ENCODE results near the gene SELENBP1. TPM values are rescaled to one million over a fixed set of nuclear protein-coding genes. Genes with fewer than 3 reads are reported as not detected.

SELENBP1 gene
- 5.0 to 7.4 TPM (median 5.6 TPM) in 5 replicates for total RNA-seq (2022; extraction: Qiagen RNA extraction; ENCODE audit: low read depth)

GRCh38 chr1:151372058-151372934 lies at the start of gene SELENBP1:
TSS of gene SELENBP1 (minus strand) at chr1:151372705. CDS start at chr1:151372641, 64 bp downstream.

GRCh38 chr1:151399324-151400171 lies 27.0 kb upstream of the SELENBP1 start, which contains the start of gene PSMB4:
TSS of gene PSMB4 (plus strand) at chr1:151399573. CDS start at chr1:151399588, 15 bp downstream.

GRCh38 chr1:151346769-151347522 lies 25.6 kb downstream of the SELENBP1 start, which contains the start of gene RFX5:
TSS of gene RFX5 (minus strand) at chr1:151347252. CDS start at chr1:151346320, 932 bp downstream.

DNA sequence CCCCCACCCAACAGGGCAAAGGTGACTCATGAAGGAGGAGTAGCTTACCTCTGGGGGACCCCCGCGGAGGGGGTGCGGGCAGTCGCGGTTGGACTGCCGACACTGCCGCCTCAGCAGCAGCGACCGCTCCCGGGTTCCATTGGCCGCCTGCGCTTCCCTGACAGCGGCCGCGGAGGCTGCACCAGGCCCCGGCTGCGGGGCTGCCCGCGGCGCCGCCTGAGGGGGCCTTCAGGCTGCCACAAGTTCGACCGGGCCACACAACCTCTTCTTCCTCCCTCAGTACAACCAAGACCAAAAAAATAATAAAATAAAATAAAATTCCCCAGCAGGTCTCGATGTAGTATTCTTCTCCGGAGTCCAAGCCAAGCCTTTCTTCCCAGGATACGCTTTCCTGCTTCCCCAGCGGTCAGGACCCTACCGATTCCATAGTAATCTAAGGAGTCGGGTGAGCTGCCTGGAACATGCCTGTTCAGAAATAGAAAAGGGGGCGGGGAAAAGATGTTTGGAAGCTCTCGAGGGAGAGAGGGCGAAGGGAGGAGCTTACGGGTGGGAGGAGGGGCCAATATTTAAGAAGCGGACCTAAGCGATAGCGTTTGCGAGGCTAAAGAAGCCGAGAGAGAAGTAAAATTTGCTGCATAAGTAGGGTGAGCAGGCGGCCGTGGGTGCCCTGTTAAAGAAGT lies 45.1 kb downstream of the SELENBP1 start, which contains the start of gene PI4KB:
Gene PI4KB (minus strand): TSS at position 194 of the 680 bp plus-strand sequence. CDS start 10,935 bp downstream, outside the sequence.

Other genes with a start within 250 kb of the SELENBP1 start
- 1.0 to 3.0 TPM (median 1.9 TPM) in 5 replicates for gene SEMA6C, start 226.1 kb downstream of the SELENBP1 start, total RNA-seq (2022; extraction: Qiagen RNA extraction; ENCODE audit: low read depth)
- gene TNFAIP8L2, start 216.1 kb downstream of the SELENBP1 start, total RNA-seq (2022; extraction: Qiagen RNA extraction; ENCODE audit: low read depth), result not detected in 5 replicates
- gene LYSMD1, start 206.8 kb downstream of the SELENBP1 start, total RNA-seq (2022; extraction: Qiagen RNA extraction; ENCODE audit: low read depth), result 5.5 to 9.9 TPM (median 5.7 TPM) in 5 replicates
- 43.2 to 48.0 TPM (median 45.2 TPM) in 5 replicates for gene SCNM1, start 206.6 kb downstream of the SELENBP1 start, total RNA-seq (2022; extraction: Qiagen RNA extraction; ENCODE audit: low read depth)
- 0.25 to 0.35 TPM in 2 of 5 replicates, not detected in the others for gene TMOD4, start 196.7 kb downstream of the SELENBP1 start, total RNA-seq (2022; extraction: Qiagen RNA extraction; ENCODE audit: low read depth)
- gene VPS72, start 182.5 kb downstream of the SELENBP1 start, total RNA-seq (2022; extraction: Qiagen RNA extraction; ENCODE audit: low read depth), result 44.8 to 61.9 TPM (median 47.4 TPM) in 5 replicates
- 41.8 to 52.4 TPM (median 45.2 TPM) in 5 replicates for gene PIP5K1A, start 174.2 kb downstream of the SELENBP1 start, total RNA-seq (2022; extraction: Qiagen RNA extraction; ENCODE audit: low read depth)
- 165 to 226 TPM (median 194 TPM) in 5 replicates for gene PSMD4, start 118.0 kb downstream of the SELENBP1 start, total RNA-seq (2022; extraction: Qiagen RNA extraction; ENCODE audit: low read depth)
- gene ZNF687, start 90.4 kb downstream of the SELENBP1 start, total RNA-seq (2022; extraction: Qiagen RNA extraction; ENCODE audit: low read depth), result 13.1 to 15.6 TPM (median 14.6 TPM) in 5 replicates
- 23.9 to 30.9 TPM (median 29.1 TPM) in 5 replicates for gene PI4KB, start 45.3 kb downstream of the SELENBP1 start, total RNA-seq (2022; extraction: Qiagen RNA extraction; ENCODE audit: low read depth)
- 27.3 to 30.3 TPM (median 28.2 TPM) in 5 replicates for gene RFX5, start 25.5 kb downstream of the SELENBP1 start, total RNA-seq (2022; extraction: Qiagen RNA extraction; ENCODE audit: low read depth)
- 338 to 445 TPM (median 430 TPM) in 5 replicates for gene PSMB4, start 26.9 kb upstream of the SELENBP1 start, total RNA-seq (2022; extraction: Qiagen RNA extraction; ENCODE audit: low read depth)
- 20.2 to 22.0 TPM (median 21.4 TPM) in 5 replicates for gene POGZ, start 86.8 kb upstream of the SELENBP1 start, total RNA-seq (2022; extraction: Qiagen RNA extraction; ENCODE audit: low read depth)
- 1.1 to 1.9 TPM (median 1.4 TPM) in 5 replicates for gene CGN, start 138.7 kb upstream of the SELENBP1 start, total RNA-seq (2022; extraction: Qiagen RNA extraction; ENCODE audit: low read depth)
- 13.2 to 16.6 TPM (median 15.2 TPM) in 5 replicates for gene TUFT1, start 167.6 kb upstream of the SELENBP1 start, total RNA-seq (2022; extraction: Qiagen RNA extraction; ENCODE audit: low read depth)
- gene SNX27, start 239.3 kb upstream of the SELENBP1 start, total RNA-seq (2022; extraction: Qiagen RNA extraction; ENCODE audit: low read depth), result 6.9 to 10.9 TPM (median 8.1 TPM) in 5 replicates